ENCODE results near the gene PCAT6. TPM values are rescaled to one million over a fixed set of nuclear protein-coding genes. Genes with fewer than 3 reads are reported as not detected.
A peak's percentile ranks its signal among the peaks of the same experiment; 100 is the strongest.

PCAT6 gene
- total and polyA plus RNA-seq, 7 donors, result 0.14 to 4.1 (median 0.57) TPM

DNA sequence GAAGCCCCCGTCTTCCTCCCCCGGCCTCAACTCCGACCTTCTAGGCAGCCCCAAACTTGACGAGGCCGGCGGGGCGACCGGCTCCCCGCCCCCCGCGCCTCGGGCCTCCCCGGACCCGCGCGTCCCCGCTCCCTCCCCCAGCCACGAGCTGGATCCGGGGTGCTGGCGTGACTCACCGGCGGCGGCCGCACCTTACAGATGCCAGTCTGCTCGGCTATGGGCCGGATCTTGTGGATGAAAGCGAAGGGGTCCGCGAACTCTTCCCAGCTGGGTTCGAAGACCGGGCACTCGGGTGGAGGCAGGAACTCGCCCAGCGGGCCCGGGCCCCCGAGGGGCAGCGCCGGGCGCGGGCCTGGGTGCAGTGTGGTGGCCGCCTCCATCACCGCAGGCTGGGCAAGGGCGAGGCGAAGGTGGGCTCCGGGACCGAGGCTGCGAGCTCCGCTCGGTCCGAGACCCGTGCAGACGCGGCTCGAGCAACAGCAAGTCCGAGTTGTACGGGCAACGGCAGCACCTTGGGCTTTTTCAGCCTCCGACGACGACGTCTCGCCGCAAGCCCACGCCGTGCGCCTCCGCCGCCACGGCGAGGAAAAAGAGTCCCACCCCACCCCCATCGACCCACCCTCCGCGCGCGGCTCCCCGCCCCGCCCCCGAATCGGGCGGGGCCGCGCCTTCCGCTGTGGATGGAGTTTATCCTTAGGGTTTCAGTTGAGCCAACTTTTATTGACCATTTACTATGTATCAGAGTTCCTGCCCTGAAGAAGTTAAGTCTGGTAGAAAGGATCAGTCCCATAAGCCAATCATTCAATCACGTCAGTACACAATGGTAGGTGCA, 2.6 kb upstream of the PCAT6 start, which contains the start of gene KDM5B:
Gene KDM5B, minus strand, starts transcription at position 496 of the 832 bp plus-strand sequence. Its CDS starts 116 bp downstream, at position 380.
- DNase-seq (peak; percentile 70 to 80), ATAC-seq (peak; percentile 29 to 62 (median 56))
- intact Hi-C loops (cut with DNase I), result loop anchor here in 1 of 2 donors (5.0 kb wide), 1 partner anchor 79 kb away; the partner anchor contains the start of gene RABIF
- Histone ChIP-seq H3K27ac (peak within 1 kb of the TSS; percentile 84), H3K4me3 (peak within 1 kb of the TSS; percentile 94), H3K9me3 (no peaks in the 10 kb centered on the region), H3K27me3 (ENCODE audit: insufficient read depth in 3 of 3, low read length in 2 of 3) (no peaks in the 10 kb centered on the region), H3K36me3 (ENCODE audit: insufficient read depth in 1 of 2, low read depth in 1 of 2) (no peaks in the 10 kb centered on the region), H3K4me1 (peaks cover 17% of the 10 kb centered on the region)
- 0 to 1% (median 0%) methylated on average over 59 to 84 of the region's 84 CpGs for WGBS, 3 donors
- TF ChIP-seq, protein P1, sequence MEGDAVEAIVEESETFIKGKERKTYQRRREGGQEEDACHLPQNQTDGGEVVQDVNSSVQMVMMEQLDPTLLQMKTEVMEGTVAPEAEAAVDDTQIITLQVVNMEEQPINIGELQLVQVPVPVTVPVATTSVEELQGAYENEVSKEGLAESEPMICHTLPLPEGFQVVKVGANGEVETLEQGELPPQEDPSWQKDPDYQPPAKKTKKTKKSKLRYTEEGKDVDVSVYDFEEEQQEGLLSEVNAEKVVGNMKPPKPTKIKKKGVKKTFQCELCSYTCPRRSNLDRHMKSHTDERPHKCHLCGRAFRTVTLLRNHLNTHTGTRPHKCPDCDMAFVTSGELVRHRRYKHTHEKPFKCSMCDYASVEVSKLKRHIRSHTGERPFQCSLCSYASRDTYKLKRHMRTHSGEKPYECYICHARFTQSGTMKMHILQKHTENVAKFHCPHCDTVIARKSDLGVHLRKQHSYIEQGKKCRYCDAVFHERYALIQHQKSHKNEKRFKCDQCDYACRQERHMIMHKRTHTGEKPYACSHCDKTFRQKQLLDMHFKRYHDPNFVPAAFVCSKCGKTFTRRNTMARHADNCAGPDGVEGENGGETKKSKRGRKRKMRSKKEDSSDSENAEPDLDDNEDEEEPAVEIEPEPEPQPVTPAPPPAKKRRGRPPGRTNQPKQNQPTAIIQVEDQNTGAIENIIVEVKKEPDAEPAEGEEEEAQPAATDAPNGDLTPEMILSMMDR (IDR thresholded peaks at IDR 0.05), result no peak

DNA sequence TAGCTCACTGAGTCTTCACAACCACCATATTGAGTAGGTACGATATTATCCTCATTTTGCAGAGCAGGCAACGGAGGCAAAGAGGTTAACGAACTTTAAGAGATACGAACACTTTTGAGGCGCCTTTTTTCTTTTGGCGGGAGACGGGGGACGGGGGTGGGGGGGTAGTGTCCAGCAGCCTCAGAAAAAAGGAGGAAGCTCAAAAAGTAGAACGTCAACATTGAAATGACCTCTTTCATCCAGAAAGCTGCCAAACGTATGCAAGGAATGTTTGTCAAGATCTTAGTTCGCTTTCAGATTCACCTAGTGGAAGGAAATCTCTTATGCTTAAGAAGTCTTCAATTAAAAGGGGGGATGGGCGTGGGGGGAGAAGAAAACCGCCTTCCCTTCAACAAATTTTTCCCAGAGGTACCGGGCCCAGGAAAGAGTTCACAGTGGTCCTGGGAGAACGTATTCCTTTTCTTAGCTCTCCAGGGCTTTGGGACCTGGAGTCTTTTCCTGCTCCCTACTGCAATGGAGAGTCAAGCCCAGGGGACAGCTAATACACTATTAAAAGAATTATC, 1.1 kb upstream of the PCAT6 start:
- peak overlapping the region; percentile 90 for H3K4me3 ChIP-seq
- 50 to 62% (median 60%) methylated on average over 15 of the region's 15 CpGs for WGBS, 3 donors
- peak overlapping the region; percentile 88 for H3K27ac ChIP-seq
- TF ChIP-seq, protein P1 (IDR thresholded peaks at IDR 0.05), result no peak
- H3K27me3 ChIP-seq (ENCODE audit: insufficient read depth in 3 of 3, low read length in 2 of 3), result no peaks in the 10 kb centered on the region
- peaks cover 17% of the 10 kb centered on the region for H3K4me1 ChIP-seq
- intact Hi-C loops (cut with DNase I), result loop anchor here (2.0 to 5.0 kb wide), 2 partner anchors 77 to 78 kb away; partner anchors contain the start of gene RABIF (in 1 of the 2)
- DNase-seq, result no peak
- no peaks in the 10 kb centered on the region for H3K36me3 ChIP-seq (ENCODE audit: insufficient read depth in 1 of 2, low read depth in 1 of 2)
- no peak for ATAC-seq
- no peaks in the 10 kb centered on the region for H3K9me3 ChIP-seq

DNA sequence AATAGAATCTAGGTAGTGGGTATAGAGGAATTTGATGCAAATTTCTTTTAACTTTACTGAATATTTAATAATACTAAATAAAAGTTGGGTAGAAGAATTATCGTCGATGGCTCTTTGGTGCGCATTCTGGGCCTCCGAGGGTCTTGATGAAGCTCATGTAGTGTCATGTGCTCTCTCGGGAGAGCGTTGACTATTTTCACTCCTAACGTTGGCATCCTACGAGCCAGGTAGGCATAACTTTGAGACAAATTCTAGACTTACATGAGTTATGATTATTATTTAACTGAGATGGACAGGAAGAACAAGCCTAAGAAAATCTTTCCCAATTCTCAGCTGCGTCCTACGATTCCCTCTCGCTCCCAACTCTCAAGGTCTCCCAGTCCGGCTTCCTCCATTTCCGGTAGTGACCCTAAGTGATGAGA, 550 bp upstream of the PCAT6 start:
- 3 to 7% (median 4%) methylated on average over 13 of the region's 13 CpGs for WGBS, 3 donors

DNA sequence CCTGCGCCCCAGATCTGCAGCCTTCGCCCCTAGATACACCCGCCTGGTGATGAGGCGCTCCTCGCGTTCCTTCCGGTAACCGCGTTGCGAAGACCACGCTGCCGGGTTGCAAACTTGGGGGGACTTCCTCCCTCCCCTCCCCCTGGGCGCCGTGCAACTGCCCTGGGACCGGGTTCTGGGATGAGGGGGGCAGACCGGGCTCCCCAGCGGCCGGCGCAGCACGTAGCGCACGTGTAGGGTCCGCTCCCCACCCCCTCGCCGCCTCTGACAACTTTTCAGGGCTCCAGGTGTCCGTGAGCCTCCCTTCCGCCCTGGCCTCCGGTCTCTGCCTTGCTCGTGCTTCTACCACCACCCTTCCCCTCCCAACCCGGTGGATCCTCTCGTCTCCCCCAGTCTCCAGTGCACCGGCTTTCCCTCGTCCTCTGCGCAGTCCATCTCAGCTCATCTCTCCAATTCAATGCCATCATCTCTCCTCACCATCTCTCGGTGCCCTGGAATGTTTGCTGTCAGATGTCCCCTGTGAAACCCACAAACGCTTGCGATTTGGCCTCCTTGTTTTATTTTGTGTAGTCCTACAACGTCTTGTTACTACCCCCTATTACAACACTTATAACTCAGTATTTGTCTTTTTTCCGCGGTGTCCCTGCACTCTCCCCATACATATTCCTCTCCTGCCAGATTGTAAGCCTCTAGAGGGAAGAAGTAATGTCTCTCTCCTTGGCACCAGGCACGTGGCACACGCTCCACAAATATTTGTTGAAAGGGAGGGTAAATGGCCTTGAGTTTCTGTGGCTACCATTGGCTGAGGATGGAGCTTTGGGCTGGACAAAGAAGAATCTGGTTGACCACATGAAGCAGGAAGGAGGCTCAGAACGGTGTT, 782 bp downstream of the PCAT6 start:
- Histone ChIP-seq H3K36me3 (ENCODE audit: insufficient read depth in 1 of 2, low read depth in 1 of 2) (no peaks in the 10 kb centered on the region), H3K27ac (peak overlapping the region; percentile 88), H3K4me1 (peaks cover 8% of the 10 kb centered on the region), H3K4me3 (peak overlapping the region; percentile 90), H3K9me3 (no peaks in the 10 kb centered on the region), H3K27me3 (ENCODE audit: insufficient read depth in 3 of 3, low read length in 2 of 3) (no peaks in the 10 kb centered on the region)
- ATAC-seq (peak in 1 of 4 donors; percentile 14), DNase-seq (peak; percentile 27 to 64)
- intact Hi-C loops (cut with DNase I), result loop anchor here in 1 of 2 donors (2.0 kb wide), 1 partner anchor 75 kb away; no protein-coding TSS in a partner anchor
- TF ChIP-seq, protein P1 (IDR thresholded peaks at IDR 0.05), result no peak
- WGBS, 3 donors, result 8% methylated on average over 42 to 43 of the region's 43 CpGs

More for the DNA sequence above, 550 bp upstream of the PCAT6 start:
- peak overlapping the region; percentile 88 for H3K27ac ChIP-seq
- no peaks in the 10 kb centered on the region for H3K9me3 ChIP-seq
- DNase-seq, result no peak
- H3K27me3 ChIP-seq (ENCODE audit: insufficient read depth in 3 of 3, low read length in 2 of 3), result no peaks in the 10 kb centered on the region
- H3K4me3 ChIP-seq, result peak overlapping the region; percentile 90
- ATAC-seq, result no peak
- peaks cover 17% of the 10 kb centered on the region for H3K4me1 ChIP-seq
- H3K36me3 ChIP-seq (ENCODE audit: insufficient read depth in 1 of 2, low read depth in 1 of 2), result no peaks in the 10 kb centered on the region
- intact Hi-C loops (cut with DNase I), result loop anchor here in 1 of 2 donors (2.0 kb wide), 1 partner anchor 77 kb away; no protein-coding TSS in a partner anchor
- TF ChIP-seq, protein P1 (IDR thresholded peaks at IDR 0.05), result no peak

Measured in psoas muscle (tissue), 8 donors.